ENCODE data around the gene BRI3BP.
"Not testable (repeated sequence)": the region's sequence is repeated elsewhere in the genome, so short reads cannot be mapped to it uniquely, and the experiment has no call there.

Gene BRI3BP

GRCh38 chr12:125069616-125070015 is 76.2 kb downstream of the BRI3BP start:
- H3K27me3 ChIP-seq (ENCODE audit: control insufficient read depth, insufficient read depth, low read length): no peaks in the 10 kb centered on the region
- H3K4me1 ChIP-seq (ENCODE audit: control insufficient read depth, insufficient read depth, low read length): peaks cover 4% of the 10 kb centered on the region; the same call in 1 of the 2 replicates
- H3K9me3 ChIP-seq (ENCODE audit: control insufficient read depth, insufficient read depth, low read length): no peaks in the 10 kb centered on the region
- H3K27ac ChIP-seq (ENCODE audit: low read depth, low read length): no peak overlapping the region
- peaks cover 22% of the 10 kb centered on the region for H3K36me3 ChIP-seq (ENCODE audit: control insufficient read depth, insufficient read depth, low read length)
- no peak overlapping the region for H3K9ac ChIP-seq (ENCODE audit: low read depth, low read length)
- H3K4me3 ChIP-seq (ENCODE audit: low read depth, low read length): no peak overlapping the region

DNA sequence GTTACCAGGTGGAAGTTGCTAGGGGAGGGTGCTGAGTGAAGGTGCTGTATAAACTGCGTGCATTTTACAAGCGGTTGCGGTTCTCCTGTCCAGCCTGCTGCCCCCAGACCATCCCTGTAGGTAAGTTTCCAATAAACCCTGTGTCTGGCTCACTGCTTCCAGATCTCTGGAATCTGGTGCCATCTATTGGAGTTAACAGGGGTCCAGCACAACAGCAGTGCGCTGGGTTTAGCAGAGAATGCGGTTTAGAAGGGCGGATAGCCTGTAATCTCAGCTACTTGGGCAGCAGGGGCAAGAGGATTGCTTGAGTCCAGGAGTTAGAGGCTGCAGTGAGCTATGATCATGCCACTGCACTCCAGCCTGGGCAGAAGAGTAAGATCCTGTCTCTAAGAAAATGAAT is 76.7 kb downstream of the BRI3BP start:
- H3K27ac ChIP-seq (ENCODE audit: low read depth, low read length): no peak overlapping the region
- peaks cover 4% of the 10 kb centered on the region; the same call in 1 of the 2 replicates for H3K4me1 ChIP-seq (ENCODE audit: control insufficient read depth, insufficient read depth, low read length)
- H3K9ac ChIP-seq (ENCODE audit: low read depth, low read length): no peak overlapping the region
- no peaks in the 10 kb centered on the region for H3K27me3 ChIP-seq (ENCODE audit: control insufficient read depth, insufficient read depth, low read length)
- H3K9me3 ChIP-seq (ENCODE audit: control insufficient read depth, insufficient read depth, low read length): no peaks in the 10 kb centered on the region
- no peak overlapping the region for H3K4me3 ChIP-seq (ENCODE audit: low read depth, low read length)
- H3K36me3 ChIP-seq (ENCODE audit: control insufficient read depth, insufficient read depth, low read length): peaks cover 22% of the 10 kb centered on the region

DNA sequence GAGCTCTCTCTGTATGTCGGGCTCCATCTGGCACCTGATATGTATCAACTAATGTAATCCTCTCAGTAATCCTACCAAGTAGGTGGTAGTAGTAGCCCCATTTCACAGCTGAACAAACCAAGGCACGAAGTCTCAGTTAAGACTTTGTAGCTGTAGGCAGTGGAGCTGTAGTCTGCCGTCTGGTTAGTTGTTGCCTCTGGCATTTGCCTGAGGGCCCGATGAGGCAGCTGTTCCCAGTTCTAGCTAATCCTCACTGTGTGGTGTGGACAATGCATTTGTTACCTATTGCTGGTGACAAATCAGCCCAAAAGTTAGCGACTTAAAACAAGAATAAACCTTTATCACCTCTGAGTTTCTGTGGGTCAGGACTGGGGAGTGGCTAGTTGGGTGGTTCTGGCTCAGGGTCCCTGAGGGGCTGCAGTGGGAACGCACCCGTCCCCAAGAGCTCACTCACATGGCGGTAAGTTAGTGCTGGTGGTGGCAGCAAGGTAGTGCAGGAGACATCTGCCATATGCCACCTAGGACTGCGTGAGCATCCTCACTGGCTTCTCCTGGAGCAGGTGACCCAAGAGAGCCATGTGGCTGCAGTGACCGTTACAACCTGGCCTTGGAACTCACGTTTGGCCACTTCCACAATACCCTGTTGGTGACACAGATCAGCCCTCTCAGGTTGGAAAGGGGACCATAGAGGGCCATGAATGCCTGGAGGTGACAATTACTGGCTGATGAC is 77.4 kb downstream of the BRI3BP start:
- peaks cover 24% of the 10 kb centered on the region for H3K36me3 ChIP-seq (ENCODE audit: control insufficient read depth, insufficient read depth, low read length)
- H3K9ac ChIP-seq (ENCODE audit: low read depth, low read length): no peak overlapping the region
- no peak overlapping the region for H3K4me3 ChIP-seq (ENCODE audit: low read depth, low read length)
- H3K27me3 ChIP-seq (ENCODE audit: control insufficient read depth, insufficient read depth, low read length): no peaks in the 10 kb centered on the region
- H3K4me1 ChIP-seq (ENCODE audit: control insufficient read depth, insufficient read depth, low read length): peaks cover 4% of the 10 kb centered on the region; the same call in 1 of the 2 replicates
- H3K9me3 ChIP-seq (ENCODE audit: control insufficient read depth, insufficient read depth, low read length): no peaks in the 10 kb centered on the region
- H3K27ac ChIP-seq (ENCODE audit: low read depth, low read length): no peak overlapping the region

DNA sequence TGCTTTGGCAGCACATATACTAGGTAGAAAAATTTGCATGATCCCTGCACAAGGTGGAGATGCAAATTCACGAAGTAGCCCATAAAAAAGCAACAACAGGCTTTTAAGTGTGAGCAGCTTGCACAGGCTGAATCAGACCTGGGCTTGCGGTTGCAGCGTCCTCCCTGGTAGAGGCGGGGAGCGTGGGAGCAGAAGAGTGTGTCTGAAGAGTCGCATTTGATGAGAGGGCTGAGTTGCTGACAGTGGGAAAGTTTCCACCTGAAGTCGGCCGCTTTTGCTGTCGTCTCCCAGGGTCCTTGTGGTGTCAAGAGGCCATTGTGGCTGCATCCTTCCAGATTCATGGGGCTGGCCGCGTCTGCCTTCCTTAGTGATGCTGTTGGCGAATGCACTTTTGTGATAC is 78.0 kb downstream of the BRI3BP start:
- no peaks in the 10 kb centered on the region for H3K9me3 ChIP-seq (ENCODE audit: control insufficient read depth, insufficient read depth, low read length)
- H3K4me1 ChIP-seq (ENCODE audit: control insufficient read depth, insufficient read depth, low read length): peaks cover 4% of the 10 kb centered on the region; the same call in 1 of the 2 replicates
- no peak overlapping the region for H3K27ac ChIP-seq (ENCODE audit: low read depth, low read length)
- H3K36me3 ChIP-seq (ENCODE audit: control insufficient read depth, insufficient read depth, low read length): peaks cover 30% of the 10 kb centered on the region
- H3K27me3 ChIP-seq (ENCODE audit: control insufficient read depth, insufficient read depth, low read length): no peaks in the 10 kb centered on the region
- H3K4me3 ChIP-seq (ENCODE audit: low read depth, low read length): no peak overlapping the region
- H3K9ac ChIP-seq (ENCODE audit: low read depth, low read length): no peak overlapping the region

DNA sequence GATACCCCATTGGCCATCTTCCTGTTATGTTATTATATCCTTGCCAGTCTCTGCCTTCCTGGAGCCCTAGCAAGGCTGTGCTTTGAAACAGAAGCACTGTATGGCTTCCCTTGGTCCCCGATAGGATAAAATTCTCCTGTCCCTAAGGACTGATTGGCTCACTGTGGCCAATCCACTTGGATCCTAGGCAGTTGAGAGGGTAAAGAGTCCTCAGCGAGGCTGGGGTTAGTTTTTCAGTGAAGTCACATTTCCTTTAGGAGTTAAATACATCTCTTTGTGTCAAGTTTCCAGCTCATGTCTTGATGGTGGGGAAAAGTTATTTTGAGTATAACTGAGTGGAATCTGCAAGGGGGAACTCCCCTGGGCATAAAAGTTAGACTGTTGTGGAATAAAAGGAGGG is 79.1 kb downstream of the BRI3BP start:
- Histone ChIP-seq H3K9me3 (ENCODE audit: control insufficient read depth, insufficient read depth, low read length) (no peaks in the 10 kb centered on the region), H3K4me1 (ENCODE audit: control insufficient read depth, insufficient read depth, low read length) (no peaks in the 10 kb centered on the region), H3K27me3 (ENCODE audit: control insufficient read depth, insufficient read depth, low read length) (no peaks in the 10 kb centered on the region), H3K36me3 (ENCODE audit: control insufficient read depth, insufficient read depth, low read length) (peaks cover 39% of the 10 kb centered on the region), H3K4me3 (ENCODE audit: low read depth, low read length) (no peak overlapping the region), H3K27ac (ENCODE audit: low read depth, low read length) (no peak overlapping the region), H3K9ac (ENCODE audit: low read depth, low read length) (no peak overlapping the region)

DNA sequence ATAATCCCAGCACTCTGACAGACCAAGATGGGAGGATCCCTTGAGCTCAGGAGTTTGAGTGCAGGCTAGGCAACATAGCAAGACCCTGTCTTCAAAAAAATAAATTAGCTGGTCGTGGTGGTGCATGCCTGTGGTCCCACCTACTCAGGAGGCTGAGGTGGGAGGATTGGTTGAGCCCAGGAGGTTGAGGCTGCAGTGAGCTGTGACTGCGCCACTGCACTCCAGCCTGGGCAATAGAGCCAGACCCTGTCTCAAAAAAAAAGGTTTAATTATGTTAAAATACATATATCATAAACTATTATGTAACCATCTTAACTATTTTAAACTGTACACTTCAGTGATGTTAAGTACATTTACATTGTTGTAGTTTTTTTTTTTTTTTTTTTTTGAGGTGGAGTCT is 80.8 kb downstream of the BRI3BP start:
- peaks cover 54% of the 10 kb centered on the region for H3K36me3 ChIP-seq (ENCODE audit: control insufficient read depth, insufficient read depth, low read length)
- not testable (repeated sequence) for H3K9ac ChIP-seq (ENCODE audit: low read depth, low read length); H3K4me3 ChIP-seq (ENCODE audit: low read depth, low read length); H3K4me1 ChIP-seq (ENCODE audit: control insufficient read depth, insufficient read depth, low read length); H3K27me3 ChIP-seq (ENCODE audit: control insufficient read depth, insufficient read depth, low read length); H3K9me3 ChIP-seq (ENCODE audit: control insufficient read depth, insufficient read depth, low read length); H3K27ac ChIP-seq (ENCODE audit: low read depth, low read length)

GRCh38 chr12:125076103-125076502 is 82.7 kb downstream of the BRI3BP start:
- Histone ChIP-seq H3K27ac (ENCODE audit: low read depth, low read length) (no peak overlapping the region), H3K9me3 (ENCODE audit: control insufficient read depth, insufficient read depth, low read length) (no peaks in the 10 kb centered on the region), H3K9ac (ENCODE audit: low read depth, low read length) (no peak overlapping the region), H3K4me1 (ENCODE audit: control insufficient read depth, insufficient read depth, low read length) (no peaks in the 10 kb centered on the region), H3K36me3 (ENCODE audit: control insufficient read depth, insufficient read depth, low read length) (peaks cover 62% of the 10 kb centered on the region), H3K27me3 (ENCODE audit: control insufficient read depth, insufficient read depth, low read length) (no peaks in the 10 kb centered on the region), H3K4me3 (ENCODE audit: low read depth, low read length) (no peak overlapping the region)

DNA sequence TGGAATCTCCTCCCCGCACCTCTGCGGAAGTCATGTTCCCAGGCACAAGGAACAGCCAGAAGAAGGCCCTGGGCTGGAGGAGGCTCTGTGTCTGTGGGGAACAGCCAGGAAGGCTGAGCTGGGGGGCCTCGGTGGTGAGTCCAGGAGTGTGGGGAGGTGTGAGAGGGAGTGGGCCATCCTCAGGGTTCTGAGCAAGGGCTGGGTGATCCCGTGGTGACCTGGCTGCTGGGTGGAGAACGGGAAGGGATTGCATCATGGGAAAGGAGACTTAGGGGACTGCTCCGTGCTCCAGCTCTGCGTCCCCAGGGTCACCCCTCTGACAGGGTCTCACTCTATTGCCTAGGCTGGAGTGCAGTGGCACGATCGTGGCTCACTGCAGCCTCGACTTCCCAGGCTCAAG is 85.6 kb downstream of the BRI3BP start:
- Histone ChIP-seq H3K36me3 (ENCODE audit: control insufficient read depth, insufficient read depth, low read length) (peaks cover 63% of the 10 kb centered on the region), H3K27ac (ENCODE audit: low read depth, low read length) (no peak overlapping the region), H3K27me3 (ENCODE audit: control insufficient read depth, insufficient read depth, low read length) (no peaks in the 10 kb centered on the region)

DNA sequence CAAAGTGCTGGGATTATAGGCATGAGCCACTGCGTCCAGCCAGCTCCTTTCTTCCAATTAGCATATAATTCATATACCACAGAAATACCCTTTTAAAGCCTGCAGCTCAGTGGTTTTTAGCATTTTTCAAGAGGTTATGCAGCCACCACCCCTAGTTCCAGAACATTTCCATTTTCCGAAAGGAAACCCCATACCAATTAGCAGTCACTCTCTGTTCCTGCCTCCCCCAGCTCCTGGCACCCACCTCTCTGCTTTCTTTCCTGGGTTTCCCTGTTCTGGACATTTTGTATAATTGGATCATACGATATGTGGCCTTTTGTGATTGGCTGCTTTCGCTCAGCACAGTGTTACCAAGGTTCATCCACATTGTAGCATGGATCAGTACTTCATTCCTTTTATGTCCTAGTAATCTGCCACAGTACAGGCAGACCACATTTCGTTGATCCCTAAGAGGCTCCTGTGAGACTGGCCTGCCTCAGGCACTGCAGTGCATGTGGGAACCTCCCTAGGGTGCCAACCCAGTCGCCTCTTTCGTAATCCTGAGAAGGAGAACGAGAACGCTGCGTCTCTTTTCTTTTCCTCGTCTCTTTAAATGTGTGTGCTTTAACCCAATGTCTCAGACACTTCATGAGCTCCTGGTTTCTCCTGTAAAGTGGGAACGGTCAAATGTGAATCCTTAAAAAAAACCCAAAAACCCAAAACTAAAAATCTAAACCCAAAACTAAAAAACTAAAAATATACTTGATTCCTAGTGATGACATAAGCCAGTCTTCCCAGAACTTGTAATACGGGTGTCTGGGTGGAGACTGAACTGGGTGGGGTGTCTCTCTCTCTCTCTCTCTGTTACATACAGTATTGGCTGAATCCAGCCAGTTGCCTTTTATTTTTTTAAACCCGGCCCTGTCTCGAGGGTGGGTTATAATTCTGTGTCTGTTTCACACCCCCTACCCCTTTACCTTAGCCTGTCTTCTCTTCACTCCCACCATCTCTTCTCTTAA is 86.5 kb downstream of the BRI3BP start:
- Histone ChIP-seq H3K9me3 (ENCODE audit: control insufficient read depth, insufficient read depth, low read length) (no peaks in the 10 kb centered on the region), H3K9ac (ENCODE audit: low read depth, low read length) (no peak overlapping the region), H3K4me3 (ENCODE audit: low read depth, low read length) (no peak overlapping the region), H3K27me3 (ENCODE audit: control insufficient read depth, insufficient read depth, low read length) (no peaks in the 10 kb centered on the region), H3K4me1 (ENCODE audit: control insufficient read depth, insufficient read depth, low read length) (no peaks in the 10 kb centered on the region), H3K36me3 (ENCODE audit: control insufficient read depth, insufficient read depth, low read length) (peaks cover 64% of the 10 kb centered on the region), H3K27ac (ENCODE audit: low read depth, low read length) (no peak overlapping the region)

More for the DNA sequence above, 85.6 kb downstream of the BRI3BP start:
- no peaks in the 10 kb centered on the region for H3K4me1 ChIP-seq (ENCODE audit: control insufficient read depth, insufficient read depth, low read length)
- no peak overlapping the region for H3K4me3 ChIP-seq (ENCODE audit: low read depth, low read length)
- H3K9ac ChIP-seq (ENCODE audit: low read depth, low read length): no peak overlapping the region
- H3K9me3 ChIP-seq (ENCODE audit: control insufficient read depth, insufficient read depth, low read length): no peaks in the 10 kb centered on the region
